Smooth muscle cell of bladder (primary cell): ENCODE measurements around the gene IFITM10. TPM values are rescaled to one million over a fixed set of nuclear protein-coding genes. Genes with fewer than 3 reads are reported as not detected.

Experiments
- total RNA-seq: library from RNA; depleted of rRNA; stranded (reverse); fragments of >200 nt; gene quantifications from 2 replicates; pipeline ENCODE4 v1.2.3, GENCODE V29; 2014

IFITM10 gene
- 0.28 and 0.65 TPM in 2 replicates for total RNA-seq

DNA sequence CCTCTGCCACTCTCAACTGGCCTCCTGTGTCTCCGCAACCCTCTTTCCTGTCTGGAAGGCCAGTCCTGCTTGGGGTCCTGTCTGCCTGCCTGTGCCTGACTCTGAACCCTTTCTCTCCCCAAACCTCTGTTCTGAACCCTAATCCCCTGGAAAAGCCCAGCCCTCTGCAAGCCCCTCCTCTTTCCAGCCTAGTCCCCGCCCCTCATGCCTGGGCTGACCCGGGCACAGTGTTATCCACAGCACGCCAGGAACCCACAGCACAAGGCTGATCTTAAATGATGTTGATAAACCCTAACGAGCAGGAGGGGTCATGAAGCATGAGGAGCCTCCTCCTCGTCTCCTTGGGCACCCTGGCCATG, at the start of gene IFITM10:
Gene IFITM10, minus strand, starts transcription at position 115 of the 359 bp plus-strand sequence. CDS start 153 bp downstream, outside the sequence.

DNA sequence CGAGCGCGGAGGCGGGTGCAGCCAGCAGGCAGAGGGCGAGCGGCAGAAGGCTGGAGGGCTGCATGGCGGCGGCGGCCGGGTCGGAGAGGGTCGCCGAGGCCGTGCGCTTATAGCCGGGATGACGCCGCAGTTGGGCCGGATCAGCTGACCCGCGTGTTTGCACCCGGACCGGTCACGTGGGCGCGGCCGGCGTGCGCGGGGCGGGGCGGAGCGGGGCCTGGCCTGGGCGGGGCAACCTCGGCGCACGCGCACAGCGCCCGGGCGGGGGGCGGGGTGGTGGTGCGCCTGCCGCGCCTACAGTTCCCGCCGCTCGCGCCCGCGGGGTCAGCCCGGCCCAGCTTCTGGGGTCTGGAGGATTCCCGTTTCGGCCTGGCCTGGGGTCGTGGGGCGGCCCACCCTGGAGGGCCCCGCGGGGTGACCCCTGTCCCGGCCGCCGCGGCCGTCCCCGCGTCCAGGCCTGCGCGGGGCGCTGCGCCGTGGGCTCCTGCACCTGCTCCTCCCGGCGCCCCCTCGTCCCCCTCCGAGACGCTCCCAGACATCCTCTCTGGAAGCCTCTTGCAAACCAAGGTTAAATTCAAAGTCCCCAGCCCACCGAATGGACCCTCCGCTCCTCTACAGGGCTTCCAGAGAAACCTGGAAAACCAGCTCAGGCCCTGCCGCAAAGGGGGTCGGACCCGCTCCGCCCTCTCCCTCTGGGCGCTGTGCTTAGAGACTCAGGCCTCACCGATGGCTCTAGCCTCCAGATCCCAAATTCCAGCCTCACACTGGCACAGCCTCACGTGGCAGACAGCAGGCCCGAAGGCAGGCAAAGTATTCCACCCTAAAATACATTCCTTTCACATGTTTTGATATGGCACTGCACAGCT, 13.6 kb upstream of the IFITM10 start, which contains the start of gene CTSD:
Gene CTSD, minus strand, starts transcription at position 132 of the 866 bp plus-strand sequence. Its CDS starts 68 bp downstream, at position 64.

DNA sequence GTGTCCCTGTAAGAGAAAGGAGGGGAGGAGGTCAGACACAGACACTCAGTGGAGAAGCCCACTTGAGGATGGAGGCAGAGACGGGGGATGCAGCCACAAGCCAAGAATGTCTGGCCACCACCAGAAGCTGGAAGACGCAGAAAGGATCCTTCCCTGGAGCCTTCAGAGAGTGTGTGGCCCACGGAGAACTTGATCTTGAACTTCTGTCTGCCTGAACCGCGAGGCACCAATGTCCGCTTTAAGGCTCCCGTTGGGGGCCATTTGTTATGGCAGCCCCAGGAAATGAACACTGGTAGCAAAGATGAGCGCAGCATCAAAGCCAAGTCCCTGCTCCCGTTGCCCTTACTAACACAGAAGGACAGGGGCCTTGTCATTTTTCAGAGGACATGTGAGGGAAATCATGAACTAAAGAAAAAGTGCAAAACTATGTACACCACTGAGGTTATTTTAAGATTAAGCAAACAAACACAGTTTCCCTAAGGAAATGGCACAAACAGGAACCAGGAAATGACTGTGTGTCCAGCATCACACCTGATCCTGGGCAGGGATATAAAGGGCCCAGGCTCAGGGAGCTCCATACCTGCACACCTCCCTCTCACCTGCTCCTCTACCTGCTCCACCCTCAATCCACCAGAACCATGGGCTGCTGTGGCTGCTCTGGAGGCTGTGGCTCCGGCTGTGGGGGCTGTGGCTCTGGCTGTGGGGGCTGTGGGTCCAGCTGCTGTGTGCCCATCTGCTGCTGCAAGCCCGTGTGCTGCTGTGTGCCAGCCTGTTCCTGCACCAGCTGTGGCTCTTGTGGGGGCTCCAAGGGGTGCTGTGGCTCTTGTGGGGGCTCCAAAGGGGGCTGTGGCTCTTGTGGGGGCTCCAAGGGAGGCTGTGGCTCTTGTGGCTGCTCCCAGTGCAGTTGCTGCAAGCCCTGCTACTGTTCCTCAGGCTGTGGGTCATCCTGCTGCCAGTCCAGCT, 53.5 kb downstream of the IFITM10 start, which contains the start of gene KRTAP5-6:
Gene KRTAP5-6, plus strand, starts transcription at position 588 of the 963 bp plus-strand sequence. Its CDS starts 51 bp downstream, at position 639.

Other genes starting within 250 kb of the IFITM10 start
- under 0.01 and 0.09 TPM in 2 replicates for gene DUSP8, start 178.3 kb downstream of the IFITM10 start, total RNA-seq
- gene KRTAP5-1, start 165.3 kb downstream of the IFITM10 start, total RNA-seq = not detected in 2 replicates
- gene KRTAP5-2, start 152.3 kb downstream of the IFITM10 start, total RNA-seq = not detected in 2 replicates
- gene KRTAP5-3, start 142.1 kb downstream of the IFITM10 start, total RNA-seq = not detected in 2 replicates
- not detected in 2 replicates for gene KRTAP5-4, start 128.5 kb downstream of the IFITM10 start, total RNA-seq
- gene KRTAP5-5, start 120.8 kb downstream of the IFITM10 start, total RNA-seq = not detected in 2 replicates
- not detected in 2 replicates for gene KRTAP5-6, start 53.4 kb downstream of the IFITM10 start, total RNA-seq
- gene CTSD, start 13.3 kb upstream of the IFITM10 start, total RNA-seq = 131 and 251 TPM in 2 replicates
- not detected in 2 replicates for gene SYT8, start 84.4 kb upstream of the IFITM10 start, total RNA-seq
- gene TNNI2, start 88.4 kb upstream of the IFITM10 start, total RNA-seq = not detected in 2 replicates
- 0.43 and 2.6 TPM in 2 replicates for gene LSP1, start 102.5 kb upstream of the IFITM10 start, total RNA-seq
- not detected in 2 replicates for gene PRR33, start 141.3 kb upstream of the IFITM10 start, total RNA-seq
- 0.37 TPM in 1 of 2 replicates, not detected in the other for gene TNNT3, start 169.1 kb upstream of the IFITM10 start, total RNA-seq
- gene MRPL23, start 196.7 kb upstream of the IFITM10 start, total RNA-seq = 129 and 210 TPM in 2 replicates
- 1.7 and 64.3 TPM in 2 replicates for gene H19, start 247.2 kb upstream of the IFITM10 start, total RNA-seq